Activated CD8-positive, alpha-beta memory T cell treated with anti-CD3 and anti-CD28 coated beads for 1 hour (primary cell): ENCODE data around the gene NREP.

Experiments
- DNase-seq, 2 donors: peaks; one replicate each; pipeline ENCODE4 v3.0.0-alpha.2; 2020; ENCODE audit warnings: low read depth in 1 of 2; ENCODE audit errors: extremely low read depth in 1 of 2

Gene NREP, protein sequence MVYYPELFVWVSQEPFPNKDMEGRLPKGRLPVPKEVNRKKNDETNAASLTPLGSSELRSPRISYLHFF

DNA sequence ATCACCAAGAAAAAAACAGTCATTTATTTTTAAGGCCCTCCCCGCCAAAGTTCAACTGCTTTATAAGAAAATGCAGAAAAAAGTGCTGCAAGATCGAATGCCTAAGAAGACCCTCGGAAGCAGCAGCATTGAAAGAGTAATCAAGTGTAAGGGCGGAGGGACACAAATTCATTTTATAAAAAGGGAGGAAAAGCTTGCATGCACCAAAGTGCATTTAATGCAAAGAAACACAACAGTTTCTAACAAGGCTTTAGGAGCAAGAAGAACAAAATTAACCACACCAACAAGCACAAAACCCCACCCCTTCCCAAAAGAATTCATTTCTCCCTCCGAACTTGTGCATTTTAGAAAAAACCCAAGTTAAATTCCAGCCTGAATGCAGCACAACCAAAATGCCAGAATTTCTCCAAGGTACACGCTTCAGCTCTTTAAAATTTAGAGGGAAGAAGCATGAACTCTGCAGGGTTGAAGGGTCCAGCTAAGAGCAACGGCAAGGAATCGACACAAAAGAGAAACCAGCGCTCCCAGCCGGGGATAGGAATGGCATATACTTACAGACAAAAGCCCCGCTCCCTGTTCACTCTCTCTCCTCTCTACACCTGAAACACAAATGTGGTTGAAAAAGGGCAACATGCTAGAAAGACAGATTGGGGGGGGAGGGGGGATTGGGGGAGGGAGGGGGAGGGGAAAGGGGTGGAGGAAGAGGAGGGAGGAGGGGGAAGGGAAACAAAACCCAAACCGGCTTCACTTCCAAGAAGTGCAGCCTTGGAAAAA, at the start of gene NREP:
TSS of gene NREP (minus strand) at position 614 of the 774 bp plus-strand sequence. CDS start 1,422 bp downstream, outside the sequence.
- no peak for DNase-seq

DNA sequence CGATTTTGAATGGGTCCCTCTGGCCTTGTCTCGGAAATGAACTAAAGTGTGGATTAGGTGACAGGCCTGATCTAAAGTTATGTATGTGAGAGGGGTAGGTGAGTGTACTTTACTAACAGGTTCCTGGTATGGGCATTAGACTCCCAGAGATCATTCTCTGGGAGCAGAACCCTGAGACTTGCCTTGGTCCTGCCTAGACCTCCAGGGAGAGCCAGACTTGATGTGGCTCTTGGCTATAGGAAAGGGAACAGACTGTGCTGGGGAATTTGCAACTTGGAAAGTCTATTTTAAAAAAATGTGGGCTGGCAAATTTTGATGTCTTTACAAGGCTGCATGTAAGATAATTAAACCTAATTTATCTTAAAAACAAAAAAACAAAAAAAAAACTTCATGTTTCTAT, 49.8 kb upstream of the NREP start:
- DNase-seq, result no peak

DNA sequence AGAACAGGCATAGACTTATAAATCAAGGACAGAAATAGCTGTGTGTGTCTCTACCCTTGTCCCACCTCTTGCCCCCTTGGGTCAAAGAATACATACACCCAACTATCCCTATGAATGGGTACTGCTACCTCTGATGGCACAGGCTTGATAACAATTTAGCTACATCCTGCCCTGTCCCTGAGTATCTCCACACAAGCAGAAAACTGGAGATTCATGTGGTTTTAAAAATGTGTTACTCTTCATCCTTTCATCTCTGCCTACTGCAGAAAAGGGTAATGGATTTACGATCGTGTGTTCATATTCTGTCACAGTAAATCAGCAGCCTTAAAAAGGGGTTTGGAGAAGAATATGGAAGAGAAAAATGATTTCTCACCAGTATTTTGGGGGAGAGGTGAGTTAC, 49.2 kb upstream of the NREP start:
- DNase-seq, result no peak

DNA sequence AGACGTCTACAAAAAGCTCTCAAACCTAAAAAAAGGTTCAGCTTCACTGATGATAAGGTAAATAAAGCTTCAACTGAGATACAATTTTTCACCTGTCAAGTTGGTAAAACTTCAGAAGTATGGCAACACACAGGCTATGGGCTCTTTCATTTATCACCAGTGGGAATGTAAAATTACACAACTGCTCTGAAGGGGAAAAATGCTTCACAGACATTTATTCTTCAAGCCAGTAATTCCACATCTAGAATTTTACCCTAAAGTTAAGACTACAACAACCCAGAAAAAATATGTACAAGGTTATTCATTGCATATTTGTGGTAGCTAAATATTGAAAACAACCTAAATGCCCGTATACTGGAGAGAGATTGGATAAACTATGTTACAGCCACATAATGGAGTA, 48.1 kb upstream of the NREP start:
- no peak for DNase-seq

DNA sequence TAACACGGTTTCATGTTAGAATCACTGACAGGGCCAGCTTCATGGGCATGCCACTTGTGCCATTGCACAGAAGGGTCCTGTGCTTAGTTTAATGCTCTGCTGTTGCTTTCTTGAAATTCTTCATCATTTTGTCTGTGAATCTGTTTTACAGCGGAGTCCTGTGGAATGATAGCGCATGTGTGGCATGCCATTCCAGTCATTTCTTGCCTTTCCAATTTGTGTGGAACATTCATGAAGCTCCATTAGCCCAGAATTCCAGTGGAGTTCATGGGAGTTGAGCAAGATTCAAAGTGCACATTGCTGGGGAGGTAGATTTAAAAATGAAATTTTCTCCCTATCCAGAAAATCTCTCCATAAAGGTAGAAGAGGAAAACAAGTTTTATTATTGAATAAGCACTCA, 43.4 kb upstream of the NREP start:
- no peak for DNase-seq

DNA sequence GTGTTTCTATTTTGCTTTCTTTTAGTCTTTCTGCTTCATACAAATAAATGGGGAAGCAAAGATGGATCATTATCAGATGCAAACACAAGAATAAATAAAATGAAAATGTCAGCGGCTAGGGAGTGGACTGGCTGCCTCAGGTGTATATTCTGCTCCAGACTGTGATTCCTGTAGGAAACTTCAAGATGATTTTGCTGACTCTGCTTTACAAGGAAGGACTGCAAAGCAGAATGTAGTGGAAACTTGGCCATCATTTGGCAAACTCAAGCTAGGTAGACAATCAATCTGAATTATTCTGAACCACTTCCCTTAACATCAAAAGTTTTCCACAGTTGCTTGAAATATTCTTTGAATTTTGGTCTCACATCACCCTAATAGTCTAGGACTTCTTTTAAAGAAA, 38.1 kb upstream of the NREP start:
- no peak for DNase-seq

DNA sequence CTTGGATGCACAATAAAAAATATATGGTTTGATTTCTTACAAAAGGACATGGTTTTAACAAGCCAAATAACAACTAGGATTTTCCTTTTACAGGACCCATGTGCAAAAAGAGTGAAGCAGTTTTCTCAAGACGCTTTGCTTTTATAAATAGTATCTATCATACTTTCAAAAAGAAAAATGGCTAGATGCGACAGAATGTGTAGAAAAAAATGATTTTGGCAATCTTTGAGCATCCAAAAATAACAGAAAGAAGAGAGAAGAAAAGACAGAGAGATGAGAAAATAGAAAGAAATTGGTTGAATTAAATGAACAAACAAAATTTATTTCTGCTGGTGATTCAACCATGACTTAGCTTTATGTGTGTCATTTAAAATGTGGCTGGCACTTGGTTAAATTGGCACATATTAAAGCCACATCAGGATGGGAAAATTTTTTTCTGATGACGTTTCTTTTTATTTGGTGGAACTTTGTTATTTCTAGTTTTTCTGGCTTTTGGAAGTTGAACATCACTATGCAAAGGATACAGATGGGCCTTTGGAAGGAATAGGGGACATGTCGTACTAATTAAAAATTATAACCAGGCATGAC, 35.6 kb upstream of the NREP start:
- DNase-seq, result no peak

DNA sequence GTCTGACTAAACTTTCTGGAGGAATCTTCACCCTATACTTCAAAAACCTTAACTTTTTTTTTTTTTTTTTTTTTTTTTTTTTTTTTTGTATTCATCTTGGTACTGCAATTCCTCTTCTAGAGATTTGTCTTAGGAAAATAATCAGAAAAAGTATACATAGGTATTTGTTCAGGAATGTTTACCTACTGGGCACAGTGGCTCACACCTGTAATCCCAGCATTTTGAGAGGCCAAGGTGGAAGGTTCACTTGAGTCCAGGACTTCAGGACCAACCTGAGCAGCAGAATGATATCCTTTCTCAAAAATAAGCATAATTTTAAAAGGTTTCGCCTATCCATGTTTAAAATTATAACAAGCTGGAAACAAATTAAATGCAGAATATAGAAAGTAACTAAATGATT, 33.3 kb upstream of the NREP start:
- no peak for DNase-seq

DNA sequence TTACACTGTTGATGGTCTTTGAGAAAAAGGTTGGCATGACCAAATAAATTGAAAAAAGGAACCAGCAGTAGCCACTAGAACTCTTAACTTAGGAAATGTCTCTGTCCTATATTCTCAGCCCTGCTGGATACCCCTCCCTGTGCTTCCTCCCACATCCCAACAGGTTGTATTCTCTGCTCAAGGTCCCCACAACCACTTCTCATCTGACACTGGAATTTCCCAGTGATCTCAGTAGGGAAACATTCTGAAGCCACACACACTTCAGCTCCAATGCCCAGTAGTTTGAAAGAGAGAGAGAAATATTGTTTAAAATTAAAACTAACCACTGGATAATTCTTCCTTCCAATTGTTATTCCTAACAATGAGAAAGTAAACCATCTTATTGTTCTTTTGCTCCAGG, 30.0 kb upstream of the NREP start:
- no peak for DNase-seq

DNA sequence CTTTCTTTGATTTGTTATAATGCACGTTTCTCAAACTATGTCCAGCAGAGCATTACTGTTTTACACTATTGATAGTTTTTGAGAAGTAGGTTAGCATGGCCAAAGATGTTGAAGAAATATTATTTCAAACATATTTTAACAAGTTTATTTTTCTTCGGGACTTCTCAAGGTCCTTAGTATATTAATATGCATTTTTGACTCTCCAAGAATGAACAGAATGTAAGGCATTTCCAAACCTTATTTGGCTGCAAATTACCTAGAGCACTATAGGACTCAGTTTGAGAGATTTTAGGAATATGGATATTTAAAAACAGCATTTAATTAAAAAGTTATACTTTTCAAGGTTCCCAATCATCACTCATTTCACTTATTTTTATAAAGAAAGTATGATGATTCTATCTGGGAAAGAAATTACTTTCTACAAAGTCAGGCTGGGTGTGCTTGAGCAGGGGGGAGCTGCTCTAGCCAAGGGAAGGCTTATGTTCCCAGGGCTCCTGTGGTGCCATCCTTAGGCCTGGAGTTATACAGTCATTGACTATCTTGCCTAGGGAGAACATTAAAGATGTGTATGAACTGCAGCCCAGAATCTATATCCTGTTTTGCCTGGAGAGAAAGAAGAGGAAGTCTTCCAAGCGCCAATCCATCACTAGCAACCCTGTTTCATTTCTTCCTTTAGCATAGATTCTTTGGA, 27.6 kb upstream of the NREP start:
- DNase-seq, result no peak

DNA sequence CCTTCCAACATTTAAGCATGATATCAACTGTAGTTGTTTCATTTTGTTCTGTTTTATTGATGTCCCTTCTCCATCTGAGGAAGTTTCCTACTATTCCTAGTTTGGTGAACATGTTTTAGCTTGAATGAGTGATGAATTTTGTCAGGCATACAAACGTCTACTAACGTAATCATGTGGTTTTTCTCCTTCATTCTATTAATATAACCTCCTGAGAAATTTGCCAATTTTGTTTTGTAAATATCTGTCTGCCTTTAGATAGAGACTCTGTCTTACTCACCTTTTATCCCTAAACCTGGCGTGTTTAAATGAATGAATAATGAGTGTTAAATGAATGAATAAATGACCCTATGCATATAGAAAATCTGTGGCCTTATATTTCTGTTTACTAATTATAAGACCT, 26.5 kb upstream of the NREP start:
- DNase-seq, result no peak

DNA sequence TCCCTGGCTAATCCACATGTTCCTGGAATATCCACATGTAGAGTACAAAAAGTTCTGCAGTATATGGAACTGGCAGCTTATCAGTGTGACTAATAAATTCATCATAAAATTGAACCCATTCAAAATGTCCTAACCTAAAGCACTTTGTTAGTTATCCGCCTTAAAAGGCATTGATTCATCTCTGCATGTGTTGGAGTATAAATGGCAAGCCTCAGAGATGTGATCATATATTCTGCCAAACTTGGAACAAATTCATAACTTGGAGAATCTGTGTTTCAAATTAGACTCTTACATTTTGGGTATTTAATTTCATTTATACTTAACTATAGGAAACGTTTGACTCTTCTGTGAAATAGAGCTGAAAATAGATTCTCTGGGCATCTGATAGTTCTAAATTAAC, 25.2 kb upstream of the NREP start:
- DNase-seq, result no peak

DNA sequence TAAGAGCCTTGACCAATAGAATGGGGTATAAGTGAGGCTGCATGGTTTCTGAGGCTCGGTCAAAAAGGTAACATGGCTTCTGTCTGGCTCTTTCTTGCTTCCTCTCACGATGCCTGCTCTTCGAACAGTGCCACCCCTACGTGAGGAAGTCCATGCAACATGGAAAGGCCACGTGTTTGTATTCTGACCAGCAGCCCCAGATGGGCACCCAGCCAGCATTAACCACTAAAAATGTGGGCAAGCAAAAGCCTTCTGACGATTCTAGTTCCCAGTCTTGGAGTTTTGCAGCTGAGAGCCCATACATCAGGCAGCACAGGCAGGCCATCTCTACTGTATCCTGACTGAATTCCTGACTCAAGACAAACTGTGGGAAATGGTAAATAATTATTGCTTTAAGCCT, 24.2 kb upstream of the NREP start:
- DNase-seq, result no peak

DNA sequence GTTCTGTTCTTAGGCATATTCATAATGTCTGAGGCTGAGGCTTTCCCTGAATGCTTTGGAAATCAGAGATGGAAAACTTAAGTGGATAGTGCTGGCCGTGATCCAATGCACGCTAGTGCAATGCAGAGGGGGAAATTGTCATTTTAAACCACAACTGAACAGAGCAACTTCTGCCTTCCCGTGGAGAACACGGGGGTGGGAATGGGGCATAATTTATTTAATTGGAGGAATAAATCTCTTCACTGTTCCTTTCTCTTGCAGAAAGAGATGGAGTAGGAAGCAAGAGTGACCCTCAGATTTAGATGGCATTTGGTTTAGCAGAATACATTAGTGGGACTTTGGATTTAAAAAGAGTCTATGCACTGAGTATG, 22.9 kb upstream of the NREP start:
- DNase-seq, result no peak

DNA sequence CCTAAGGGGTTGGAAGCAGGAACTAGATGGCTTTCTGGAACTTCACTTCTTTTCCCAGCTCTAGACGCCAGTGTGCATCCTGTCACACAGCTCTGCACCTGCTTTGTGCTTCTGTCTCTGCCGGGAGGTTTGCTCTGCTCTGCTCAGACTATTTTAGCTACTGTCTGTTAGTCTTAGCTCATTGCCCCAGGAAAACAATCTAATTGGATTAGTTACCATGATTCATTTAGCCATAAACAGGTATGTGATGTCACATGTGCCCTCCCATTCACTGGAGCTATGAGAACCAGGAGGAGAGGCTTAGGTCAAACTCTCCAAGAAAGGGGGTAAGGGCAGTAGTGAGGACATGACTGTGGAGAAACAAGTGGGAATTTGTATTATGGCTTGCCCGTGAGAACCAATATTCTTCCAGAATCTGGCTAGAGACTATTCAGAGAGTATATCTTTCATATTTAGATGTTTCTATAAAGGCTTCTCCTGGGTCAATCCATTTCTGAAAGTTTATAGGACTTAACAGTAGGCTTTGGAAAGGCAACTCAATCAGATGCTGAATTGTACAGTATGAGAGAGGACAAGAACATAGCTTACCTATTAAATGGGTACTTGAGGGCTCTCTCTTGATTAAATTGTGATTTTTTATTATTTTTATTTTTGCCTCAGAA, 22.4 kb upstream of the NREP start:
- no peak for DNase-seq

DNA sequence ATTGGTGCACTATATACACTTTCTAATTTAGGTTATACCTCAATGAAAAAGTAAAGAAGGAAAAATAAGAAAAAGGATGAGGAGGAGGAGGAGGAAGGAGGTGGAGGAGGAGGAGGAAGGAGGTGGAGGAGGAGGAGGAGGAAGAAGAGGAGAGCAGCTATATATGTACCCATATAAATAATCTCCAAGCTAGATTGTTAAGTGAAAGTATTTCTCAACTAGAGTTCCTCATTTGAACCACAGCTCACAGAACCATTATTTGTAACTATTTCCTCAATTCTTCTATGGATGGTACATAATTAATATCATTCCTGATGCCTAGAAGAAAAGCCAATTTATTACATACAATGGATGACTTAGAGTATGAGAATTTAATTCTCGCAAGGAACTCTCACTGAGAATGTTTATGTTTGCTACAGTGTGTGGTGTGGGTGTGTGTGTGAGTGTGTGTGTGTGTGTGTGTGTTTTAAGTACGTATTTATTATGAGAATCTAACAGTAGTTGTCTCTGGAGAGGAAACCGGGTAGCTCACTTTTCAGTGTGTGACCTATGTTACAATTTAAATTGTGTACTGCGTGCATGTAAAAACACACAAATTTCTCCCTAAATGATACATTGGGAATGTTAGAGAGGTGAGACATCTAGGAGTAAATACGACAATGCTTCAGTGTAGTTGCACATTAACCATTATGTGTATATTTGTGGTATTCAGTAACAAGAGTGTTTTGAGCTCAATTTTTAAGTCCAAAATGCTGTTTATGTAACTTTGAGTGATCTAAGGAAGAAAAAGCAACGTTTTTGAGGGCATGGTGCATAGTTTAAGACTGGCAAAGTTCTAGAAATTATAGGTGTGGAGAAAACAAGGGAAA, 20.2 kb upstream of the NREP start:
- no peak for DNase-seq

DNA sequence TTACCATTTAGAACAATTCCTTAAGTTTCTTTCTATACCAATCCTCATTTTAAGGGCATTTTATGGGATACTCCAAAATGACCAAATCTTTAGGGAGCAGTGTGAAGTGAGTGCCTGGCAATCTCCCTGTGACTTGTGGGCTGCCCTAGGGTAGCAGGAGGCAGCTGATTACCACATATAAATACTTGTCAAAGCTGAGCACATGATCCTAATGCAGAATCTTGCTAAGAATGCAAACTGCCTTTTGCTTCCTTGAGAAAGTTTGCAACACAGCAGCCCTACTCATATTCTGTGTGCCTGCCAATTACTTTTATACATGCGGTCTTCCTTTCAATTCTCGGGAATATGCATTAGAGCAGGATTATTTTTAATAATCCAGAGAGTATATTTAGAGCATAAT, 18.2 kb upstream of the NREP start:
- DNase-seq, result no peak

DNA sequence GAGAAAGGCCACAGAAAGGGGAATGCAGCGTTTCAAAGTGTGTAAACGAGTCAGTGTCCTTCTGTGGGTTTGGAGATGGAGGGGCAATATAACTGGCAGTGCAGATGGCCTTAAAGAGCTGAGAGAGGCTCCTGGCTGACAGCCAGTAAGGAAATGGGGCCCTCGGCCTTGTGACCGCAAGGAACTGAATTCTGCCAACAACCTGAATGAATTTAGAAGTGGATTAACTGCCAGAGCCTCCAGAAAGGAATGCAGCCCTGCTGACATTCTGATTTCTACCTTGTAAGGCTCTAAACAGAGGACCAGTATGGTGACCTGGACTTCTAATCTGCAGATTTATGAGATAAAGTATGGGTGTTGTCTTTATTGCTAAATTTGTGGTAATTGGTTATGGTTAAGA, 17.5 kb upstream of the NREP start:
- no peak for DNase-seq

DNA sequence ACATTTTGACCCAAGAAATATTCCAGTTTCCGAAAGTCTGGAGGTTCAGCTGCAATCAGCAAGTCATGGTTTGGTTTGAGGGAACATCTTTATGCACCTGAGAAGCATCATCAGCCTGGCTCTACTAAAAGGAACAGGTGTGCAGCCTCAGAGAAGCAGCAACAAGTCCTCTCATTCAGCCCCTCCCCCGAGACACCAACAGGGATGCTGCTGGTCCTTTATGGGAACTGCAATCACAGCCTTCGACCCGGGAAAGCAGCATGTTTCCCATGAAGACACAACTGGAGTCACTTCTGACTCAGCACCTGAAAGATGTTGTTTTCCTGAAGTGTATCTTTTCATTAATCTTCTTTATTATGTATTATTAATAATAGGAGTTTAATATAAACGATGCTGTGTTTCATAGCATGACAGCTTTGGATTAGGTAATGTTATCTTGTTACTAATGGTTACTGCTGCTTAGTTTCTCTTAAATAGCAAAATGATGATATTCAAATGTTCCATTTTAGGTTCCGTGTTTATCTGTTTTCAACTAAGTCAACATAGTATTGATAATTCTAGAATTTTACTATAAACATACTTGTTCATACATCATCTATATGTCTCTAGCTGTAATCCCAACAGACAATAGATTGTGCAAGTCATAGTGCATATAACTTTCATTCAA, 15.6 kb upstream of the NREP start:
- DNase-seq, result no peak

DNA sequence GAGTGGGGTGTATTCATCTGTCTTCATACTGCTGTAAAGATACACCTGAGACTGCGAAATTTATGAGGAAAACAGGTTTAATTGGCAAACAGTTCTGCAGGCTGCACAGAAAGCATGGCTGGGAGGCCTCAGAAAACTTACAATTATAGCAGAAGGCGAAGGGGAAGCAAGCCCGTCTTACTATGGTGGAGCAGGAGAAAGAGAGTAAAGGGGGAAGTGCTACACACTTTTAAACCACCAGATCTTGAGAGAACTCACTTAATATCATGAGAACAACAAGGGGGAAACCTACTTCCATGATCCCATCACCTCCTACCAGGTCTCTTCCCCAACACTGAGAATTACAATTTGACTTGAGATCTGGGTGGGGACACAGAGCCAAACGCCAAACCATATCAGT, 12.5 kb upstream of the NREP start:
- DNase-seq, result no peak
